ENCODE data around the gene GPR156.
"Not testable (repeated sequence)": the region's sequence is repeated elsewhere in the genome, so short reads cannot be mapped to it uniquely, and the experiment has no call there.

The GPR156 gene

DNA sequence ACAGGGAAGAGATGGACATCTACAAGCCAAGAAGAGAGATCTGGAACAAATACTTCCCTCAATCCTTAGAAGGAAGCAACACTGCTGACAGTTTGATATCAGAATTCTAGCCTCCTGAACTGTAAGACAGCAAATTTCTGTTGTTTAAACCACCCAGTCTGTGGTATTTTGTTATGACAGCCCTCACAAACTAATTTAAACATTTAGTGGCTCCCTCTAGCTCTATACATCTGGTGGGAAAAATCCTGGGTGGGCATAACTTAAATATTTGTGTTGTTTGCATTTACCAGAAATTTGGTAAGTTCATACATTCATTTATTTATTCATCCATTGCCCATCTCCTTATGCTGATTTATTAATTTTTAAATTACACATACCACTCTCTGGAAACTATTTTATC lies 128.3 kb downstream of the GPR156 start:
- FAIRE-seq = no peak

DNA sequence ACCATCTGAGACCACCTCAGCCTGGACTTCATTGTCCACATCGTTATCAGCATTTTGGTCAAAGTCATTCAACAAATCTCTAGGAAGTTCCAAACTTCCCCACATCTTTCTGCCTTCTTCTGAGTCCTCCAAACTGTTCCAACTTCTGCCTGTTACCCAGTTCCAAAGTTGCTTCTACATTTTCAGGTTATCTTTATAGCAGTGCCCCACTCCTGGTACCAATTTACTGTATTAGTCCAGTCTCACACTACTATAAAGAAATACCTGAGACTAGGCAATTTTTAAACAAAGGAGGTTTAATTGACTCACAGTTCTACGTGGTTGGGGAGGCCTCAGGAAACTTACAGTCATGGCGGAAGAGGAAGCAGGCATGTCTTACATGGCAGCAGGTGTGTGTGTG lies 129.3 kb downstream of the GPR156 start:
- FAIRE-seq = not testable (repeated sequence)

DNA sequence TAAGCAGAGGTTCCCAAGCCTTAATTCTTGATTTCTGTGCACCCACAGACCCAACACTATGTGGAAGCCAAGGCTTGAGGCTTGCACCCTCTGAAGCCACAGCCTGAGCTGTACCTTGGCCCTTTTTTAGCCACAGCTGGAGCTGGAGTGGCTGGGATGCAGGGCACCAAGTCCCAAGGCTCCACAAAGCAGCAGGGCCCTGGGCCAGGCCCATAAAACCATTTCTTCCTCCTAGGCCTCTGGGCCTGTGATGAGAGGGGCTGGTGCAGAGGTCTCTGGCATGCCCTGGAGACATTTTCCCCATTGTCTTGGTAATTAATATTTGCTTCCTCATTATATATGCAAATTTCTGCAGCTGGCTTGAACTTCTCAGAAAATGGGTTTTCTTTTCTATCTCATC lies 129.9 kb downstream of the GPR156 start:
- FAIRE-seq = no peak

DNA sequence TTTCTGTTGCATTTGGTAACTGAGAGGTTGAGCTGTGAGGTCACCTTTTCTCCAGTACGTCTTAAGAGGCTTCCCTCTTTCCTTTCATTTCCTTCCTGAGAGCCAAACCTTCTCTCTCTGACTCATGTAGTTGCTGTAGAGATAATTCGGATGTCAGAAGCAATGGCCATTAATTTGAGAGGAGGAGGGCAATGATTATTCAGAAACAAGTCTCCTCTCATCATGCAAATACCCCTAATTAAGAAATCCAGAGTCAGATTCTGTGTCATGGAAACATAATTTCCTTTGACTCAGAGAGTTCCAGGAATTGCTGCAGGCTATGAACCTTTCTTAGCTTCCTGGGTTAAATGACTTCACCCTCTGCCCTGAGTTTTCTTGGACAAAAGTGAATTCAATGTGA lies 131.7 kb downstream of the GPR156 start:
- no peak for FAIRE-seq

DNA sequence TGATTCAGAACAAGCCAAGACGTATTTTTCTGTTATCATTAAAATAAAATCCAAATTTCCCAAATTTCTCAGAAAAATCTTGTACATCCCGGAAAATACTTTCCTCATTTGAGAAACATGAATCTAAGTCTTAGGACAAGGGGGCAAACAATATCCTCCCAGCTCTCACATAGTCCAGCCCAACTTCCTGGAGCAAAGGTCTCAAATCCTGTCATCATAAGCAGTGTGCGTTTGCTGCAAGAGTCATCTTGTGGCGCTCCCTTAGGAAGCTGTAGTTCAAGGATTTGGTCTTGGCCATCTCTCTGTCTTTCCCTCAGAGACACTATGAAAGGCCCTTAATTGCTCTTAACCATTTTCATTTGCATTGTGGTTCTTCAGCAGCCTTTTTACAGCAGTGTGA lies 133.2 kb downstream of the GPR156 start:
- FAIRE-seq = no peak

DNA sequence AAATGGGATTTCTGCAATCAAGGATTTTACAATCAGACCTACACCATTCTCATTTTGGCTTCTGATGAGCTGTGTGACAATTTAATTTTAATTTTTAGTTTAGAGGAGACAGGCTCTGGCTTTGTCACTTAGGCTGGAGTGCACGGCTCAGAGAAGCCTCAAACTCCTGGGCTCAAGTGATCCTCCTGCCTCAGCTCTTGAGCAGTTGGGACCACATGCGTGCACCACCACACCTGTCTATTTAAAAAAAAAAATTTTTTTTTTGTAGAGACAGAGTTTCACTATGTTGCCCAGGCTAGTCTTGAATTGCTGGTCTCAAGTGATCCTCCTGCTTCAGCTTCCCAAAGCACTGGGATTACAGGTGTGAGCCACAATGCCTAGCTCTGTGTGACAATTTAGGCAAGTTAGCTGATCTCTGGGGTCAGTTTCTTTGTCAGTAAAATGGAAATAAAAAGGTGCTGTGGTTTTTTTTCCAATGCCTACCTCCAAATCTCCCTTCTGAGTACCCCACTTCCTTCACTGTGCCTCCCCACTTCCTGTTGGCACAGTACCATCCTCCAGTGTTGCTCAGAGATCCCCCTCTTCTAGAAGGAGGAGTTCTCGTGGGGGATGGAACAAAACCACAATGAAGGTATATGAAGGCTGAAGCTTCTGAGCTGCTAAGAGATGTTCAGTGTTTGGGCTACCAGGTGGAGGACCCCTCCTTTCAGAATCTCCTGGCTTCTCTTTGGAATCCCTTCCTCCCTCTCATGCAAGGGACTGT lies 136.7 kb downstream of the GPR156 start:
- FAIRE-seq = no peak

DNA sequence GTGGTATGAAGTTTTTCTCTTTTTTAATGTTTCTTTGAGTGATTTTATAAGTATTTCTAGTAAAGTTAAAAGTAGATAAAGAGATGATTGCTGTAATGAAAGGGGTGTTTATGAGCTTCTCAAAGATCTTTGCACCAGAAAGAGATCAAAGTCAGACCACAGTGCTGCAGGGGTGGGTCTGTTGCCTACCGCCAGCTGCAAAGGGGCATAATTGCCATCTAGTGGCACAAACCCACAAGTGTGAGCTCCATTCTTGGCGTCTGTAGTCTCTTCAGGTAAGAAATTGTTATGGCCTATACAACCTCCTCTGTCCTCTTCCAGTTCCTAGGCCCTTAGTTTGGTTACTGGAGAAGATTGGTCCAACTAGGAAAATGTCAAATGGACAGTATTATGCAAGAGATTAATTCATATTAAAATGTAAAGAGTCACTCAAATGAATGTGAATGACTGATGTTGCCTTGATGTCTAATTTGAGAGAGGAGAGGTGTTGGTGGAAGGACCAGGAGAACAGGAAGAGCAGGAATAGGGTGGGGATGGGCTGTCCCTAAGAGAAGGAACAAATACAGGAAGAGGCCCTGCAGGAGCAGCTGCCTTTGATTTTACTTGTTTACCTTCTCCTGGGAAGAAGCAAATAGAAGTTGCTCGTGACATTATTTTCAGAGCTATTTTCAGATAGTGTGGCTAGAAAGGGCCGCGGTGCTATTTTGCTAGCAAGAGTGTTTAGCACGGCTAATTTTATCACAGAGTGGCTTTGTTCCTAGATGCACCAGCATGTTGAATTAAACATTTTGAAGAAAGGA lies 137.8 kb downstream of the GPR156 start:
- FAIRE-seq = no peak

DNA sequence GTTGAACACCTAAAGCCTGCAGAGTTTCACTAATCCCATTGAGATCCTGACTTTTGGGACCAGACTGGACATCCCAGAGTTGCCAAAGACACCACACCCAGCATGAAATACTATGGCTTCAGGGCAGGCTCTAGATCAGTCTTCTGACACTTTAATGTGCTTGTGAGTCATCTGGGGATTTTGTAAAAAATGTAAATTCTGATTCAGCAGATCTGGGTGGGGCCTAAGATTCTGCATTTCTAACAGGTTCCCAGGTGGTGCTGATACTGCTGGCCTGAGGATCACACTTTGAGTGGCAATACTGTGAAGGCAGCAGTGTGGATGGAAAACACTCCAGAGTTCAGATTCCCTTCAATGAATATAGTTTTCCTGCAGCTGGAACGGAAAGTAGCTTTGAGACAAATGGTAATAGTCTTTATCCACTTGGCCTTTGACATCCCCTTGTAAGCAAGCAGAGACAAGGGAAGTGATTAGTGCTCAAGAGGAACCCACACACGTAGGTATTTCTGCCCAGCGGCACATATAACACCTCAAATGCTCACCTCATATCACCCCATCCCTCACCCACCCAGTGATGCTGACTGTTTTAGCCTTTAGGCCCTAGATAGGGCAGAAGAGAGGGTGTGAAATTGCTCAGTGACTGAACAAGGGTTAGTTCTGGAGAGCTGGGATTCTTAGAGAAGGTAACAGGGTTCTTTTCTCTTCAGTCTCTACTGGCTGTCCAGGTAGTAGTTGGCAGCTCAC lies 139.3 kb downstream of the GPR156 start:
- FAIRE-seq = no peak

DNA sequence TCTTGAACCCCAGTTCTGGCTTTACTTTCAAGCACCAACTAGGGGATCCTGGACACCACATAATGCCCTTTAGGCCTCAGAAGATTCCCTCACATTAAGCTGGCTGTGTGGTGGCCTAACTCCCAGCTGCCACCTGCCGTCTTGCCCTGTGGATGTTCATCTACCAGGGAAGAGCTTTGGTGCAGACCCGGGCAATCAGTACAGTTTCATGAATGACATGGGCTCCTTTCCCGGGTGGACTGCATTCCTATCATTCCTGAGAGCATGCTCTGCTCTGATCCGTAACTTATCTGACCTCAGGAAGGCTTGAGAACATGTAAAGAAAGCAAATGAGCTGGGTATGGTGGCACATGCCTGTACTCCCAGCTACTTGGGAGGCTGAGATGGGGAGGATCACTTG lies 140.8 kb downstream of the GPR156 start:
- no peak for FAIRE-seq

DNA sequence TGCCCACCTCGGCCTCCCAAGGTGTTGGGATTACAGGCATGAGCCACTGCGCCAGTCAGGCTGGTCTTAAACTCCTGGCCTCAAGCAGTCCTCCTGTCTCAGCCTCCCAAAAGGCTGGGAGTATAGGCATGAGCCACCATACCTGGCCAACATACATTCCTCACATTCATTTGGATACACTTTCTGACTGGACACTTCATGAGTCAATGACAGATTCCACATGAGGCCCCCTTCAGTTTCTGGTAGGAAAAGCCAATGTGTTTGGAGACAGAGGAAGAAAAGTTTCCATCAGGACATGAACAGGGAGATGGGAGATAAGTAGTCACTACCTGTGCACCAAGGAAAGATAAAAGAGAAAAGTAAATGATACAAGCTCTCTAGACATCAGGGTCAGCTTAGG lies 141.3 kb downstream of the GPR156 start:
- no peak for FAIRE-seq

DNA sequence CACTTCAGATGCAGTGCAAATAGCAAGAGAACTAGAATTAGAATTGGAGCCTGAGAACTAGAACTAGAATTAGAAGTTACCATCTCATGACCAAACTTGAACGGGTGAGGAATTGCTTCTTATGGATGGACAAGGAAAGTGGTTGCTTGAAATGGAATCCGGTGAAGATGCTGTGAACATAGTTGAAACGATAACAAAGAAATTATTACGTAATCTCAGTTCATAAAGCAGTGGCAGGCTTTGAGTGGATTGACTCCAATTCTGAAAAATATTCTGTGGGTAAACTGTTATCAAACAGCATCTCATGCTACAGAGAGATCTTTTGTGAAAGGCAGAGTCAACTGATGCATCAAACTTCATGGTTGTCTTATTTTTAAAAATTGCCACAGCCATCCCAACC lies 142.8 kb downstream of the GPR156 start:
- FAIRE-seq = no peak

DNA sequence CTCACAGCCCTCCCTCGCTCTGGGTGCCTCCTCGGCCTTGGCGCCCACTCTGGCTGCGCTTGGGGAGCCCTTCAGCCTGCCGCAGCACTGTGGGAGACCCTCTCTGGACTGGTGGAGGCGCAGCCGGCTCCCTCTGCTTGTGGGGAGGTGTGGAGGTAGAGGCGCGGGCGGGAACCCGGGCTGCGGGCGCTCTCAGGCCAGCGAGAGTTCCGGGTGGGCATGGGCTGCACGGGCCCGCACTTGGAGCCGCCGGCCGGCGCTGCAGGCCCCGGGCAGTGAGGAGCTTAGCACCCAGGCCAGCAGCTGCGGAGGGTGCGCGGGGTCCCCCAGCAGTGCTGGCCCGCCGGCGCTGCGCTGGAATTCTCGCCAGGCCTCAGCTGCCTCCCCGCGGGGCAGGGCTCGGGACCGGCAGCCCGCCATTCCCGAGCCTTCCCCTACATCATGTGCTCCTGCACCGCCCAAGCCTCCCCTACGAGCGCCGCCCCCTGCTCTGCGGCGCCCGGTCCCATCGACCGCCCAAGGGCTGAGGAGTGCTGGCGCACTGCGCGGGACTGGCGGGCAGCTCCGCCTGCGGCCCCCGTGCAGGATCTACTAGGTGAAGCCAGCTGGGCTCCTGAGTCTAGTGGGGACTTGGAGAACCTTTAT lies 144.8 kb downstream of the GPR156 start:
- no peak for FAIRE-seq

DNA sequence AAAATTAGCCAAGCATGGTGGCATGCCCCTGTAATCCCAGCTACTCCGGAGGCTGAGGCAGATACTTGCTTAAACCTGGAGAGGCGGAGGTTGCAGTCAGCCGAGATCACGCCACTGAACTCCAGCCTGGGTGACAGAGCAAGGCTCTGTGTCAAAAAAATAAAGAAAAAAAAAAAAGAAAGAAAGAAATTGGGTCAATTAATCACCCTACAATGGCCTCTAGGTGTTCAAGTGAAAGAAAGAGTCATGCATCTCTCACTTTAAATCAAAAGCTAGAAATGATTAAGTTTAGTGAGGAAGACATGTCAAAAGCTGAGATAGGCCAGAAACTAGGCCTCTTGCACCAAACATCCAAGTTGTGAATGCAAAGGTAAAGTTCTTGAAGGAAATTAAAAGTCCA lies 145.9 kb downstream of the GPR156 start:
- no peak for FAIRE-seq

DNA sequence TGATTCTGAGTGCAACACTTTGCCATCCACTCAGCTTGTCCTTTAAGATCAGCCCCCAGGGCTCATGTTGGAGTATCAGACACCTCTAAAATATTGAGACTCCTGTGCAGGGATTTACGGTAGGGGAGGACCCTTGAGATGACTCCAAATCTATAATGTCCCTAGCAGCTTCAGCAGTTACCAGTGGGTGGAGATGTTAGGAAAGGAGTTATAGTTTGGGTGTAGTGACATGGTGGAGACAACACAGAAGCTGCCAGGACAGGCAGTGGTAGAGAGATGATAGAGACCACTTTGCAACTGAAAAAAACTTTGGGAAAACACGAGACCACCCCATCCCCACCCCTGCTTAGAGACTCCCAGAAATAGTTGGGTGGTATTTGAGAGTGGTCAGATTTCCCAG lies 147.5 kb downstream of the GPR156 start:
- no peak for FAIRE-seq

DNA sequence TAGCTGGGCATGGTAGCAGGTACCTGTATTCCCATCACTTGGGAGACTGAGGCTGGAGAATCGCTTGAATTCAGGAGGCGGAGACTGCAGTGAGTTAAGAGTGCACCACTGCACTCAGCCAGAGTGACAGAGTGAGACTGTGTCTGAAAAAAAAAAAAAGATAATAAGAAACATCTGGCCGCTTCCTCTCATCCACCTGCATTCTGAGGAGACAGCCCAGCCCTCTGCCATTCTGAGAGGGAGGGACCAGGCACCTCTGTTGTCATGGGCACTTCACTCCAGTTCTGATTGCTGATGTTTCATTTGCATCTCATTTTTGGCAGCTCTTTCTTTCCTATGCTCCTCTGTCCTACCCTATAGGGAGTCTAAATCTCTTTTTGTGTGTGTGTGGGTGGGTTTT lies 154.4 kb downstream of the GPR156 start:
- no peak for FAIRE-seq

DNA sequence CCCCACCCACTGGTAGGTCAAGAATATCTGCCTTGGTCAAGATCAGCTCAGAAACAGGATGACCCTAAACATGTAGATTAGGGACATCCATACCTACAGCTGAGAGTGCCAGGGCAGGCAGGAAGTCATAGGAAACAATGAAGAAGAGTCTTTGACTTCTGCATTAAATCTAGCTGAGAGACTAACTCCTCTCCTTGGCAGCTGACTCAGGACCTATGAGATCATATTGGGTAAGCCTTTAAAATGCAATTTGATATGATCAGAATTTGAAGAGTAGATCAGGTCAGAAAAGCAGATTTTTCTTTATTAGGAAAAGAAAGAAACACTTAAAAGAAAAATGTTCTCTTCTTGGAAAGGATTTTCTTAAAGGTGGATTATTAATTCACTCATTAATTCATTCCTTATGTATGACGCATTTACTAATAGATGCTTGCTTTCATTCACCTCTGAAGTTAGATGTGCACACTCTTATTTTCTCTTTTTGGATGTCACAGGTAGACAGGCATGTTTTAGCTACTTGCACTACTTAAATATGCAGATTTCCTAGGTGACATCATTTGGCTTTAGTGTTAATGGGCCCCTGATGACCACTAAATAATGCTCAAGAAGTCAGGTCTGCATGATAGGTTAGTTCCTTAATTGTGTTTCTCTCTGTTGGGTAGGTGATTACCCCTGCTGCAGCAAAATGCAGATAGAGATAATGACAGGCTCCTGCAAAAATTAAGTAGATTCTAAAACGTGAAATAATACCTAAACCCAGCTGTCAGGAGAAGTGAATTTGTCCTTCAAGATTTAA lies 155.1 kb downstream of the GPR156 start:
- no peak for FAIRE-seq

DNA sequence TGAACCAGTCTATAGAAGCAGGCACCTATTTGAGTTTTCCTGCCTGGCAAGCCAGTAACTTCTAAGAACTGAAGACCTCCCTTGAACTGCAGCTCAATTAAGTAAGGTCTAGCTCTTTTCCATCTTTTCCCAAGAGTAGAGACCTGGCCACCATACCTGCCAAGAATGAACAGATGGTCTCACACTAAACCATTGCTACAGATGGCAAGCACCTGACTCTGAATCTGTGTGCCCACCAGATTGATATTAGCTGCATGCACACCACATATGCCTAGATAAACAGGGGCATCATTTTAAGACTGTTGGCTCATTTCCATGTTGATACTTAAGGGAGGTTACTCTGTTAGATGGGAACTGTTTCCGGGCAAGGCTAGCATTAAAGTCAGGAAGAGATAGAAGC lies 156.0 kb downstream of the GPR156 start:
- no peak for FAIRE-seq

DNA sequence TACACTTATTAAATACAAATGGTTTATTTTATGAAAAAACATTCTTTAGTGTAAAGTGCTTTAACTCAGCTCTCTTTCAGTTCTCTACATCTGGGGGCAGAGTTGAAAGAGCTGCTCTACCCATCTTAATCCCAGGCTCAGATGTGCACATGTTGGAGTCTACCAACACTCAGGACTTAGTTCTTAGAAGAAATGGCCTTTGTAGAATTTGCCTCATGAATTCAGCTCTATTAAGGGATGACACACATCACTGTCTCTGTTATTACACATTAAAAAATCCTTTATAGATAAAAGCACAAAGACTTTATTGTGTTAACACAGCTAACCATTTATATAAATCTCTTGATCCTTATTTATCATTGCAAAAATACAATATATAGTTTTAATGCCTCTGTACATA lies 159.0 kb downstream of the GPR156 start:
- no peak for FAIRE-seq

DNA sequence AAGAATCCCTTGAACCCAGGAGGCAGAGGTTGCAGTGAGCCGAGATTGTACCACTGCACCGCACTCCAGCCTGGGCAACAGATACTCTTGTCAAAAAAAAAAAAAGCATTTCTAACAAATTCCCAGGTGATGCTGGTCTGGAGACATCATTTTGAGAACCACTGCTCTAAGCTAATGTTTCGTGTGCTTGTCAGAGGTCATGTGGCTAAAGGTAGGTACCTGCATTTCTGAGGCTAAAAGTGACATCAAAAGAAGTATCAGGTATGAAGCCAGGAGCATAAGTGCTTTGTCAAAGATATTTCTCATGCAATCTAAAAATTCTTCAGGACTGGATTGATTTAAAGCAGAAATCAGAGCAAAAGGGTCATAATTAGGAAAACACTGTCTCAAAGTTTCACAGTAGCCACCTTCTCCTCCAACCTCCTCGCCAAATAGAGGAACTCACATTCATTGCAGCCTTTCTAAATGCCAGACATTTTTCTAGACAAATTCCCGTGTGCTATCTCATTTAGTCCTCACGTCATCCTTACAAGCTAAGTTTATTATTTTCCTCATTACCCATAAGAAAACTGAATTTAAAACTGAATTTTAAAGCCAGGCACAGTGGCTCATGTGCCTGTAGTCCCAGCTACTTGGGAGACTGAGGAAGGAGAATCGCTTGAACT lies 165.0 kb downstream of the GPR156 start:
- FAIRE-seq = no peak

Data from islet of Langerhans (tissue), 1 donor.